SK-MEL-5 (cell line): Measurements from ENCODE around the gene BOC. TPM values are rescaled to one million over a fixed set of nuclear protein-coding genes. Genes with fewer than 3 reads are reported as not detected.

Experiments used
- DNase-seq: peaks from one replicate; pipeline ENCODE4 v3.0.0-alpha.2; 2016; ENCODE audit warnings: low read depth, low spot score
- in situ Hi-C: cut with HindIII; loops from 2 replicates; pipeline ENCODE4 v1.10.0; 2016; ENCODE audit warnings: low sequenced_read_pairs, high pct_unique_total_duplicates, low pct_unique_long_range_greater_than_20kb
- total RNA-seq: library from RNA; depleted of rRNA; stranded (reverse); fragments of >200 nt; shearing (Covaris generic); gene quantifications from 2 replicates; pipeline ENCODE4 v1.2.3, GENCODE V29; 2014

The BOC gene
- total RNA-seq, 1 experiment from 2014 or later, result 0.05 TPM

DNA sequence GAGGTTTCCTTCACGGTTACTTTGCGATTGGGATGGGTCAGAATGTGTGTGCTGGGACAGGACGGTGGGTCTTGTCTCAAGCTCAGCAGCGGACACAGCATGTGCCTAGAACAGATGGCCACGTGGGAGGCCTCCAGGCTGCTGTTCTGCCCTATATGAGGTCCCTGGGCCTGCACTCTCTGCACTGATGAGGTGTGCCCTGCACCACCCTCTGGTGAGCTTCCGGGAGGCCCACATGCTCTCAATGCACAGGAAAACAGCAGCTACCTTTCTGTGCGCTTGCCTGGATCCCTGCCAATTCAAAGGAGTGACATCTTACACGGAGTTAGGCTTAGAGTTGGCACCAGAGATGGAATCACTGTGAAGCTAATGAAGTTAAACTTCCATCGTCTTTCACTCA lies 59.8 kb downstream of the BOC start:
- in situ Hi-C loops, result no loop called here
- no peak for DNase-seq

DNA sequence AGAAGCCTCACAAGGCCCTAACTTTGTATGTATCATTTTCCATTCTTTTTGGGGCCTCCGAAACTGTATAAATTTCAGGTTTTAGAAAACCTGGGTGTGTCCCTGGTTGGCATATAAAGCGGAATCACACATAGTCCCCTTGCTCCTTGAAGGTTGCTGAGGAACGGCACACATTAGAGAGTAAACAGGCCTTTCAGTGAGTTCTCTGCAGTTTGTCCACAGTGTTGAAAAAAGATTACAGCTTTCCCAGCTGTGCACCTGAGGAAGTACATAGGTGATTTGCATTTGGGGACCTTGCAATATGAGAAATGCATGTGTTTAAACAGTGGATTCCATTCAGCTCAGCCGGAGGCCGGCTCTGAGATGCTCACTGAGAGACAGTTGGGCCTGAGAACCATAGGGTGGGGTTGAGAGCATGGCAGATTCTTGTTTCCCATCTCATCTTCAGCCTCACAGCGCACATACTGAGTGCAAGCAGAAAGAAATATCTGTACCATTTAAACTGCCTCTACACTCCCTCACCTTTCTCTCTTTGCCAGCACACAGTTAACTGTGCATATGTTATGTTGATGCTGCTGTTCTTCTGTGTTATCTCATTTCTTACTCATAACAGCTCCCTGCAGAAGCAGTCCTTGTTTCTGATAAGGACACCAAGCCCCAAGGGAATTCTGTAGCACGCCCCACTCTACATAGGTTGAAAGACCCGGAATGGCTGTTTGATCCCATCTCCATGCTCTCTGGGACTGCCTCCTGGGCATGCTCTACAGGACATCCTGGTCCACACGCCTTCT lies 60.4 kb downstream of the BOC start:
- DNase-seq, result no peak
- in situ Hi-C loops, result no loop called here

DNA sequence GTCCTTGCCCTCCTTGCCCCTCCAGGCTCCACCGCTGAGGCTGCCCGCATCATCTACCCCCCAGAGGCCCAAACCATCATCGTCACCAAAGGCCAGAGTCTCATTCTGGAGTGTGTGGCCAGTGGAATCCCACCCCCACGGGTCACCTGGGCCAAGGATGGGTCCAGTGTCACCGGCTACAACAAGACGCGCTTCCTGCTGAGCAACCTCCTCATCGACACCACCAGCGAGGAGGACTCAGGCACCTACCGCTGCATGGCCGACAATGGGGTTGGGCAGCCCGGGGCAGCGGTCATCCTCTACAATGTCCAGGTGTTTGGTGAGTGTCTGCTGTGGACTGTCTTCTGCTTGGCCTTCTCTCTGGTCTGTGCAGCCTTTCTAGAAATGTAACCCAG lies 61.0 kb downstream of the BOC start:
- in situ Hi-C loops, result no loop called here

DNA sequence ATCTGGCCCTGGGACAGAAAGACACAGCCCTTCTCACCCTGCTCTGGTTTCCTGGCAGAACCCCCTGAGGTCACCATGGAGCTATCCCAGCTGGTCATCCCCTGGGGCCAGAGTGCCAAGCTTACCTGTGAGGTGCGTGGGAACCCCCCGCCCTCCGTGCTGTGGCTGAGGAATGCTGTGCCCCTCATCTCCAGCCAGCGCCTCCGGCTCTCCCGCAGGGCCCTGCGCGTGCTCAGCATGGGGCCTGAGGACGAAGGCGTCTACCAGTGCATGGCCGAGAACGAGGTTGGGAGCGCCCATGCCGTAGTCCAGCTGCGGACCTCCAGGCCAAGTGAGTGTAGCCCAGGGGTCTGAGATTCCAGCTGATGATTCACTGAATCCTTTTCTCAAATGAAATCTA lies 61.7 kb downstream of the BOC start:
- in situ Hi-C loops, result no loop called here
- DNase-seq, result no peak

More for the DNA sequence above, 61.0 kb downstream of the BOC start:
- DNase-seq, result no peak

DNA sequence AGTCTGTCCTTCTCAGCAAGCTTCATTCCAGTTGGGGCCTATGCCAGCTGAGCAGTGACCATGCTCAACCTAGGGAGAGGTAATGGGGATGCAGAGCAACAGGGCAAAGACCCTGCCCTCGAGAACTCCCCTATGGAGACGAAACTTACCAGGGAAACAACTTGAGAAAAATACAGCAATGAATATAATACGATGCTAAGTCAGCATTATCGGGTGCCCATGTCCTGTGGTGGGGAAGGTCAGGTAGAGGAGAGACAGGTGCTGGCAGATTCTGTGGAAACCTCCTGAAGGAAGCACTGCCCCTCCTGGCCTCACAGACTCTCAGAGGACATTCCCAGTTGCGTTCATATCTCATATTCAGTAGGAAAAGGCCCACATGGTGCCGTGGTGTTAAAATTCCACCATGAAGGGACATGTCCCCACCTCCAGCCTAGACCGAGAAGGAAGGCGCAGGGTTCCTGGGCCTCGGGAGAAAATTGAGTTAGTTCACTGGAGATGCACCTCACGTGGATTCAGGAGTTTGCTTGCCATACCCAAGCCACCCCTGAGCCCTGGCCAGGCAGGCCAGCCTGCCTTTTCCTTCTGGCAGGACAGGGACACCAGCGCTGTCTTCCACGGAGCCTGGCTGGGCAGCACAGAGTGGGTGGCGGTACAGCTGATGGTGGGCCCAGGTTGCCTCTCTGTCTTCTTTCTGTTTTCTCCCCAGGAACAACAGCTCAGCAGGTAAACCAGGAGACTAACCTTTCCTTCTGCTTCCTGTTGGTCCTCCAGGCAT lies 62.4 kb downstream of the BOC start:
- in situ Hi-C loops, result no loop called here
- no peak for DNase-seq

DNA sequence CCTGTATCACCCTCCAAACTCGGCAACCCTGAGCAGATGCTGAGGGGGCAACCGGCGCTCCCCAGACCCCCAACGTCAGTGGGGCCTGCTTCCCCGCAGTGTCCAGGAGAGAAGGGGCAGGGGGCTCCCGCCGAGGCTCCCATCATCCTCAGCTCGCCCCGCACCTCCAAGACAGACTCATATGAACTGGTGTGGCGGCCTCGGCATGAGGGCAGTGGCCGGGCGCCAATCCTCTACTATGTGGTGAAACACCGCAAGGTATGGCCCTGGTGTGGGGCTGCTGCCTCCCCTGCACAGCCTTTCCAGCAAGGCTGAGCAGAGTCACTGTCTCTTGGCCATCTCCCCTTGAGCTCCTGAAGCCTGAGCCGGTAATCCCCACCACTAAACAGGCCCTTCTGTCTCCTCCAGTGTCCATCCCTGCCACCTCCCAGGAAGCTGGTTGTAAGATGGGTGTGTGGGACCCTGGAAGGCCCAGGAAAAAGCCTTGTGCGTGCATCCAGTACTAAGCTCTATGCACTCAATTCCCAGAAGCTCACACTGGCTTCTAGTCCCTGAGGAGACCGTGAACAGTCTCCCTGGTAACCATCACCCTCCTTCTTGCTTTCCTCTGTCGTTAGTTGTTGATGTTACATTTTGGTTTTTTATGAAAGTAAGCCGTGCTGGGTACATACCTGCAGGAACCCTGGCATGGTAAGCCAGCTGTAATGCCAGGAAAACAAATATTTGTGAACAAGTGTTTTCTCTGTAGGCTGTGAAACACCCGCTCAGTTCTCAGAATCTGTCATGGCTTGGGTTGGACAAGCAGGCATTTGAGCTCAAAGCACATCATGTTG lies 63.3 kb downstream of the BOC start:
- in situ Hi-C loops, result no loop called here

DNA sequence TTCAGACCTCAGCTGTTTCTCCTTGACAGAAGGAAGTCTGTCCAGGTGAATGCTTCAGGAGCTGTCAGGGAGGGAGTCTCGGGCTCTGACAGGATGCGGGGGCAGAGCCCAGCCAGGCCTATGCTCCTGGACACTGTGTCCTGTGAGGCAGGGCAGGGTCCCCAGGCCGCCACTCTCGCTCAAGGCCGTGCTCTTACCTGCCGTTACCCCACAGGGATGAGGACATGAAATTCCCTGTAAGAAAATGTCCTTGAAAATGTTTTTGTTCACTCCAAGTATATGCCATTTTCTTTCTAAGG lies 63.9 kb downstream of the BOC start:
- in situ Hi-C loops, result no loop called here
- DNase-seq, result no peak

More for the DNA sequence above, 63.3 kb downstream of the BOC start:
- no peak for DNase-seq

DNA sequence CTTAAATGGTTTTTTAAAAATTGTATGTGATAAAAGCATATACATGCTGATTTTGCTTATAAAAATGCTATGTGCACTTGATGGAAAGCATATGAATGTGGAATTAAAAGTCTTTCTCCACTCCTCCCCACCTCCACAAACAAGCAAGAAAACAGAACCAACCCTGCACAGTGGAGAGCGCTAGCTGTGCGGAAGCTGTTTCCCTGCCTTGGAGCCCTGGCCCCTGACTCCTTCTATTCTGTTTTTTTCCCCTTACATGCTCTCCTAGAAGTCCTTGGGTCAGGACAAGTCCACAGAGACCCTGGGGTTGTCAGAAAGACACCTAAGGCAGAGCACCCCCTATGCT lies 64.2 kb downstream of the BOC start:
- DNase-seq, result no peak
- in situ Hi-C loops, result no loop called here

DNA sequence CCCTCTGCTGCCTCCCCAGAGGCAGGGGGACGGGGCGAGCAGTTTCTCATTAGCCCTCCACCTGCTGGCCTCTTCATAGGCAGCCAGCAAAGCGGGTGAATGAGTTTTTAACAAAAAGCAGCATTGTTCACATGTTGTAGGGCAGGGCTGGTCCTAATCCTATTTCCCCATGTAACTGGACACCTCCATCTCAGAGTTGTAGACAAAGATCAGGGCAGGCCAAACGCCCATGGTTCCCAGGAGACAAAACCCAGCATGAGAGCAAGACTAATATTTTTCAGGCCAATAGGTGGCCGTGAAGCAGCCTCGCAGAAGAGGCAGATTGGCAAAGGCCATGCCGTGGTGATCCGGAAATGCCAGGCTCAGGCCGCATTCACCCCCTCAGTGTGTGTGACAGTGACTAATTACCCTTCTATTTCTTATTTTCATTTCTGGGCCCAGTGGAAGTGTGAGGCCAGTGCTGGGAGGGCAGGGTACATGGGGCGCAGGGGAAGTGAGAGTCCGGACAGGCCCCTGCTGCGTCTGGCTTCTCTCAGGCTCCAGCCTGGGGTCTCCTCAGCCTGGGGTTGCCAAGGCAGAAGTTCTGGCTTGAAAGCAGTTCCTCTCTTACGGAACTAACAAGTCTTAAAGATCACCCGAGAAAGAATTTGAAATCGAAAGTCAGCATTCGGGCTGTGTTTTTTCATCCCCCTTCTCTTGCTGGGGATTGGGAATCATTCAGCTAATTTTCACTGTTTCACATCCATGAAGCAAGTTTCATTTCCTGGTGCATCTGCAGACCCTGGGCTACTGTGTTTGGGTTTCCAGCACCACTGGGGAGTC lies 64.8 kb downstream of the BOC start:
- in situ Hi-C loops, result no loop called here
- peak; percentile 52 for DNase-seq

DNA sequence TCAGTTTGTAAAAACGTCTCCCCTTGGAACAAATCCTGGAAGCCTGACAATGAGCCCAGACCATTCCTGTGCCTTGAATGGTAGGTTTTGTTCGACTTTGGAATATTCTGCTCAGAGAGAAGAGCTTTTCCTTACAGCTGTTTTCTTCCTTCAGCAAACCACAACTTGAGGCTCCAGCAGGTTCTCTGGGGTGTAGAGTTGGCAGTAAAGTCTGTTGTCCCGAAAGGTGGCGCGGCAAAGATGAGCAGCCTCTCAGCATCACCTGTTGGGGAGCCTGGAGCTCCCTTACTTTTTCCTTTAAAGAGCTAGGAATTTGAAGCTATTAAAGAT lies 65.4 kb downstream of the BOC start:
- no peak for DNase-seq
- in situ Hi-C loops, result no loop called here

DNA sequence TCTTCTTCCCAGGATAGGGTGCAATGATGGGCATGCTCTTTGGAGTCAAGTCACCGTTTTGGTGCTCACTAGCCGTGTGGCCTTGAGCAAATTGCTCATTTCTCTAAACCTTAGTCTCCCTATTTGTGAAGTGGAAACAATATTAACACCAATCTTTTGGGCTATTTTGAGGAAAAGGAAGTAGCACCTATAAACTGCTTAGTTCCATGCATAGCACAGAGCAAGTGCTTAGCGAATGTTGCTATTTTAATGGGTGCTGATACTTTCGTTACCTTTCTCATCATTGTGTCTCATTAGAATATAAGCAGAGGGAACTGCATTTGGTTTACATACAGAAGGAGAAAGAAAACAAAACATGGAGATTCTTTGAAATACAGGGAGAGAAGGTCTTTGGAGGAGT lies 66.1 kb downstream of the BOC start:
- no peak for DNase-seq
- in situ Hi-C loops, result no loop called here

DNA sequence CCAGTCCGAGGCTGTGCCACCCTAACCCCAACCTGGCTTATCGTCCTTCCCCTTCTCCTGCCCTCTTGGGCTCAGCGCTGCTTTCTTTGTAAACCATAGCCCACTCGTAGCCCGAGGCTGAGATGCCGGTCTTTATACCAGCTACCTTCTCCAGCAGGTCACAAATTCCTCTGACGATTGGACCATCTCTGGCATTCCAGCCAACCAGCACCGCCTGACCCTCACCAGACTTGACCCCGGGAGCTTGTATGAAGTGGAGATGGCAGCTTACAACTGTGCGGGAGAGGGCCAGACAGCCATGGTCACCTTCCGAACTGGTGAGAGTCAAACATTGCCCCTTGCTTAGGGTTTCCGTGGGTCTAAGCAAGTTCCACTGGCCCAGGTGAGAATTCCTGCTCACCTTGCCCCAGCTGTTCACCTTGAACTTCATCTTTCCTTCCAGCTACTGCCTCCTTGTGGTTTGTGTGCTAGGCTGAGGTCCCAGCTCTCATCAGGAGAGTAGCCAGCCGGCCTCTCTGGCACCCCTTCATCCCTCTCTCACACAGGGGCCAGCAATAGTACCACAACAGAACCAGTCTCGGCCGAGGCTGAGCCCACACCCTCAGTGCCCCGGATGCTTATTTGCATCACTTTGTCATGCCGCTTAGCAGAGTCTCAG lies 66.7 kb downstream of the BOC start:
- in situ Hi-C loops, result no loop called here
- DNase-seq, result no peak

DNA sequence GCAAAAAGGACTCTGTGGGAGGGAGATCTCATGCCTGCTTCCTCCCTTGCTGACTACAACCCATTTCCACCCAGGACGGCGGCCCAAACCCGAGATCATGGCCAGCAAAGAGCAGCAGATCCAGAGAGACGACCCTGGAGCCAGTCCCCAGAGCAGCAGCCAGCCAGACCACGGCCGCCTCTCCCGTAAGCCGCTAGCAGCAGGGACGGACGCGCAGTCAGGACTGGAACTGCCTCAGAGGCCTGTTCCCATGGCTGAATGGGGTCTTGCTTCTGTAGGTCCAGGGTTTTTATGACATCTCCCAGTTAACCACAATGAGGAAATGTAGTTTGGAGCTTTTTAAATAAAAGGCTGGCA lies 67.2 kb downstream of the BOC start:
- in situ Hi-C loops, result no loop called here
- DNase-seq, result no peak

DNA sequence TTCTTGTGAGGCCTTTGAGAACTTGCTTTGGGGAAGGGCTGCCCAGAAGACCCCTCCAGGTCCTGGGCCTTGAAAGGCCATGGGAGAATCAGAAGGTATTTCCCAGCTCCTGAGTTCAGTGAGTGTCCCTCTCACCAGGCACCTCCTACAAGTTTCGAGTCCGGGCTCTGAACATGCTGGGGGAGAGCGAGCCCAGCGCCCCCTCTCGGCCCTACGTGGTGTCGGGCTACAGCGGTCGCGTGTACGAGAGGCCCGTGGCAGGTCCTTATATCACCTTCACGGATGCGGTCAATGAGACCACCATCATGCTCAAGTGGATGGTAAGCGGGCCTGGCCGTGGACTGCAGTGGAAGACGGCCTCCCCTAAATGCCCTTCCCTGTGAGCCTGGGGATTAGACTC lies 68.3 kb downstream of the BOC start:
- no peak for DNase-seq
- in situ Hi-C loops, result no loop called here

DNA sequence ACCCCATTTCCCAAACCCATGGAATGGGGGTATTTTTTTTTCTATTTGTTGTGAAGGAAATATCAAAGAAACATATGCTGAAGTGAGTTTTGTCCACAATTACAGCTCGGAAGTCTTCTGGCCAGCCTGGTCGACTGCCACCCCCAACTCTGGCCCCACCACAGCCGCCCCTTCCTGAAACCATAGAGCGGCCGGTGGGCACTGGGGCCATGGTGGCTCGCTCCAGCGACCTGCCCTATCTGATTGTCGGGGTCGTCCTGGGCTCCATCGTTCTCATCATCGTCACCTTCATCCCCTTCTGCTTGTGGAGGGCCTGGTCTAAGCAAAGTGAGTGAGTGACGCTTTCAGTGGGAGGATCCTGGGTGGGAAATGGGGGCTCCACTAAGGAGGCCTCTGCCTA lies 71.9 kb downstream of the BOC start:
- no peak for DNase-seq
- in situ Hi-C loops, result no loop called here

DNA sequence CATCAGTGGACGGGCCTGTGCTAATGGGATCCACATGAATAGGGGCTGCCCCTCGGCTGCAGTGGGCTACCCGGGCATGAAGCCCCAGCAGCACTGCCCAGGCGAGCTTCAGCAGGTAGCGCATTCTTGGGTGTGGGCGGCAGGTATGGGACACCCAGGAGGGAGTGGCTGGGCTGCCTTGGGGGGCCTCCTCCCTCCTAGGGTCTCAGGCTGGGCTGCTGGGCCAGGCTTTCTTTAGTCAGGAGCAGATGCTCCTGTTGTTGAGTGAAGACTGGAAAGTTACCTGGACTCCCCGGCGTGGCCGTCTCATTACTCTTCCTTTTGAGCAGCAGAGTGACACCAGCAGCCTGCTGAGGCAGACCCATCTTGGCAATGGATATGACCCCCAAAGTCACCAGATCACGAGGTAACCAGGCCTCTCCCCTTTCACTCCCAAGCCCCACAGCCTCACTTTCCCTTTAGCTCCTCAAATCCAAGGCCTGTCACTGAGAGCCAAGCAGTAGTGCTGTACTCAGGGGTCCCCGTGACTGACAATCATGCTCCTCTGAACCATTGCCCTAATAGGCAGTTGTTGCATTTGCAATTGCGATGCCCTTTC lies 73.2 kb downstream of the BOC start:
- in situ Hi-C loops, result no loop called here

DNA sequence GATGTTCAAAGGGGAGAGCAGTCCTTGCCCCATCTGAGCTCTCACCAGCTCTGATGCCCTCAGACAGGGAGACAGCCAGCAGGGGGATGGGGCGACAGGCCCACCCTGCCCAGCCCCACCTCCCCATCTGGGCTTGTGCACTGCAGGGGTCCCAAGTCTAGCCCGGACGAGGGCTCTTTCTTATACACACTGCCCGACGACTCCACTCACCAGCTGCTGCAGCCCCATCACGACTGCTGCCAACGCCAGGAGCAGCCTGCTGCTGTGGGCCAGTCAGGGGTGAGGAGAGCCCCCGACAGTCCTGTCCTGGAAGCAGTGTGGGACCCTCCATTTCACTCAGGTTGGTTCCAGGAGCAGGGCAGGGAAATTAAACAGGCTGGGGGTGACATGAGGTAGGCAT lies 73.9 kb downstream of the BOC start:
- DNase-seq, result no peak
- in situ Hi-C loops, result no loop called here

More for the DNA sequence above, 73.2 kb downstream of the BOC start:
- no peak for DNase-seq
